Transverse colon (tissue), 3 donors: Measurements from ENCODE around the gene CTRB1.

ENCODE experiments used
- EP300 ChIP-seq: sonication (generic); formaldehyde crosslinking; IDR thresholded peaks from one replicate; pipeline ENCODE4 v1.6.1; 2017; ENCODE audit warnings: antibody characterized with exemption, low read depth
- POLR2A ChIP-seq: fragments of 450-650 bp; IDR thresholded peaks from one replicate; pipeline ENCODE4 v1.6.1; 2016; ENCODE audit warnings: antibody characterized with exemption, mild to moderate bottlenecking, moderate library complexity
- TF ChIP-seq, protein P1 (sequence below), 5 experiments: fragments of 200-600 bp in 3 of 5; fragments of 450-650 bp in 2 of 5; sonication (generic) in 3 of 5; IDR thresholded peaks; 1 replicate in 2 of 5; 2 replicates in 3 of 5; pipeline ENCODE4 v1.5.1; 2016 to 2017; ENCODE audit warnings: antibody characterized with exemption in 5 of 5, inconsistent platforms in 3 of 5, mild to moderate bottlenecking in 2 of 5, moderate library complexity in 1 of 5

DNA sequence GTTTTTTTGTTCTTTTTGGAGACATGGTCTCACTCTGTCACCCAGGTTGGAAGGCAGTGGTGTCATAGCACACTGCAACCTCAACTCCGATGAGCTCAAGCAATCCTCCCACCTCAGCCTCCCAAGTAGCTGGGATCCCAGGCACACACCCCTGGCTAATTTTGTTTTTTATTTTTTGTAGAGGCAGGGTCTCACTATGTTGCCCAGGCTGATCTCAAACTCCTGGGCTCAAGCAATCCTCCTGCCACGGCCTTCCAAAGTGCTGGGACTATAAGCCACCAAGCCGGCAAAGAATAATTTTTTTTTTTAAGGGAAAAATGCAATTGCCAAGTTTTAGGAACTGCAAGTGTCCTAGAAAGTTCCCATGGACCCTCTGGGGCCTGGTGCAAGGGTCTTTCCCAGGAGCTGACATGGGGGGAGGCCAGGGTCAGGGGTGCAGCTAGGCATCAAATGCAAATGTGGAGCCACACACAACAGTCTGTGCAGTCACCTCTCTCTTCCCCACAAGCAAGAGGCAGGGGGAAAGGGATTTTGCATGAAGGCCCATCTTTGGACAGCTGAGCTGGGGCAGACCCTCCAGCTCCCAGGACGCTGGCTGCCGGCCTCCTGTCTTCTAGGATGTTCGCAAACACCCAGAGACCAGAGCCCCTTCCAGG, 52.8 kb downstream of the CTRB1 start:
- TF ChIP-seq POLR2A = no peak
- TF ChIP-seq, protein P1, sequence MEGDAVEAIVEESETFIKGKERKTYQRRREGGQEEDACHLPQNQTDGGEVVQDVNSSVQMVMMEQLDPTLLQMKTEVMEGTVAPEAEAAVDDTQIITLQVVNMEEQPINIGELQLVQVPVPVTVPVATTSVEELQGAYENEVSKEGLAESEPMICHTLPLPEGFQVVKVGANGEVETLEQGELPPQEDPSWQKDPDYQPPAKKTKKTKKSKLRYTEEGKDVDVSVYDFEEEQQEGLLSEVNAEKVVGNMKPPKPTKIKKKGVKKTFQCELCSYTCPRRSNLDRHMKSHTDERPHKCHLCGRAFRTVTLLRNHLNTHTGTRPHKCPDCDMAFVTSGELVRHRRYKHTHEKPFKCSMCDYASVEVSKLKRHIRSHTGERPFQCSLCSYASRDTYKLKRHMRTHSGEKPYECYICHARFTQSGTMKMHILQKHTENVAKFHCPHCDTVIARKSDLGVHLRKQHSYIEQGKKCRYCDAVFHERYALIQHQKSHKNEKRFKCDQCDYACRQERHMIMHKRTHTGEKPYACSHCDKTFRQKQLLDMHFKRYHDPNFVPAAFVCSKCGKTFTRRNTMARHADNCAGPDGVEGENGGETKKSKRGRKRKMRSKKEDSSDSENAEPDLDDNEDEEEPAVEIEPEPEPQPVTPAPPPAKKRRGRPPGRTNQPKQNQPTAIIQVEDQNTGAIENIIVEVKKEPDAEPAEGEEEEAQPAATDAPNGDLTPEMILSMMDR (IDR thresholded peaks at IDR 0.05) = no peak
- no peak for TF ChIP-seq EP300
